Stimulated activated CD8-positive, alpha-beta memory T cell treated with anti-CD3 and anti-CD28 coated beads, Interleukin-15, amount 100 ng/mL, for 4 hours (primary cell): ENCODE results near the gene LEKR1.

Experiments
- DNase-seq, 2 donors: peaks; one replicate each; pipeline ENCODE4 v3.0.0-alpha.2; 2020; ENCODE audit warnings: low read depth in 2 of 2

The LEKR1 gene

DNA sequence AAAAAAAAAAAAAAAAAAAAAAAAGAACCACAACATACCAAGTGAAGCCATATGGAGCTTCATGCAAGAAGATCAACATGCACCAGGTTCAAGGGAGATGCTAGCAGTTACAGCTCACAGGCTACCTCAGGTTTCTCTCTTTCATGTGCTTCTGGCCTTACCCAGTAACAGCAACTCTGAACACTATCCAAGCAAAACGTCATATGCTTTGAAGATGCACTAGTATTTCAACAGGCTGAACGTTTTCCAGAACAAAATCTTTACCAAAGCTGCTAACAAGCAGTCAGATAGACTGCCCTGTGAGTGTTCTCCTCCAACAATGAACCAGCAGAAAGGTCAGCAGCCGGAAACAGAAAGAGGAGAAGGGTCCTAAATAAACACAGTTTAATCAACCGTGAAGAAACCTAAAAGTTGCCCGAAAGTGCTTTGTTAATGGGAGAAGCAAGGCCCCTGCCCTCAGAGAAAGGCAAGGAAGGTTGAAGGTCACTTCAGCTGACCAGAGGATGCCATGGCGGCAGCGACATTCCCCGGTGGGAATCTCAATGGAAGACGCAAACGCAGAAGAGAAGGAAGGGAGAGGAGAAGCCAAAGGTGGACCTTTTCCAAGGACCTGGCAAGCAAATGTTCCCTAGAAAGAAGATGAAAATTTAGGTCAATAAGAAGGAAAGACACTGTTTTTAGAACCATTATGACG is 253.7 kb downstream of the LEKR1 start:
- DNase-seq: no peak

DNA sequence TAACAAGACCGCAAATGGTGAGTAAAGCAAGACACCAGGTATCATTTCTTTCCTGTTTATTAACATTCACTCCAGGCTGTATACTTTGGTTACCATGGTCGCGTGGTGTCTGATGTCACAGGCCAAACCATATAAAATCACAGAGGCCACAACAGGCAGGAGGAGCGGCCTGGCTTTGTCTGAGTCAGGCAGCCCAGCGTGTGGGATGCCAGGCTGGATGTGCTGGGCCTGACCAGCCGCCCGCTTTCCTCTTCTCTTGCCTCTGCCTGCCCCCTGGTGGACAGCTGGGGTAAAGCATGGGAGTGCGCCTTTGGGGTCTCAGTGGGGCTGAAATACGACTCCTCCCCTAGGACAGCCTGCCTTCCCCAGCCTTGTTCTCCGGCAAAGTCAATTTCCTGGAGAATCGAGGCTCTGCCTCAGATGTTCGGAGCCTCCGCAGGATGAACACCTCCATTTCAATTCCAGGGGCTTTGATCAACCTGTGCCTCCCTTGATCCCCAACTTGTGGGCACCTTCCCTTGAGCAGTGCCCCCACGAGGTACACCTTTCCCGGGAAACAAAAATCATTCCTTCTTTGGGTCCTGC is 255.6 kb downstream of the LEKR1 start:
- peak; percentile 60 to 75 for DNase-seq

GRCh38 chr3:157082305-157082982 is 256.3 kb downstream of the LEKR1 start:
- DNase-seq: no peak

DNA sequence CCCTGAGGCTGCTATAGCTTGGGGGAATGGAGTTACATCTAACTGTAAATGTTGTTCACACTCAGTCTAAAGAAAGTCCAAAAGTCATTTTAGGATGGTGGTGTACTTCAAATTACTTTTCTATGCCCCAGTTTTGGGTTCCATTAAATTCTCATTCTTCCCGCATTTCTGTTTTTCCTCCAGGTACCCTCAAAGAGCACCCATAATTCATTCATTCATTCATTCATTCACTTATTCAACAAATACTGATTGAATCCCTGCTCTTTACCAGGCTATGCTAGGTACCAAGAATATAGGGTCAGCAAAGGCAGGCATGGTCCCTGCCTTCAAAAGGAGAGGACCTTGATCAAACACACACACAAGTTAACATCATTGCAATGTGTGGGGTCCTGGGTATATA is 257.7 kb downstream of the LEKR1 start:
- DNase-seq: no peak

- DNase-seq: no peak
These were observed 260.1 kb downstream of the LEKR1 start for GRCh38 chr3:157086060-157086750.

- no peak for DNase-seq
These were observed 260.6 kb downstream of the LEKR1 start for GRCh38 chr3:157086775-157087174.

GRCh38 chr3:157087373-157087772 is 261.2 kb downstream of the LEKR1 start:
- DNase-seq: no peak

DNA sequence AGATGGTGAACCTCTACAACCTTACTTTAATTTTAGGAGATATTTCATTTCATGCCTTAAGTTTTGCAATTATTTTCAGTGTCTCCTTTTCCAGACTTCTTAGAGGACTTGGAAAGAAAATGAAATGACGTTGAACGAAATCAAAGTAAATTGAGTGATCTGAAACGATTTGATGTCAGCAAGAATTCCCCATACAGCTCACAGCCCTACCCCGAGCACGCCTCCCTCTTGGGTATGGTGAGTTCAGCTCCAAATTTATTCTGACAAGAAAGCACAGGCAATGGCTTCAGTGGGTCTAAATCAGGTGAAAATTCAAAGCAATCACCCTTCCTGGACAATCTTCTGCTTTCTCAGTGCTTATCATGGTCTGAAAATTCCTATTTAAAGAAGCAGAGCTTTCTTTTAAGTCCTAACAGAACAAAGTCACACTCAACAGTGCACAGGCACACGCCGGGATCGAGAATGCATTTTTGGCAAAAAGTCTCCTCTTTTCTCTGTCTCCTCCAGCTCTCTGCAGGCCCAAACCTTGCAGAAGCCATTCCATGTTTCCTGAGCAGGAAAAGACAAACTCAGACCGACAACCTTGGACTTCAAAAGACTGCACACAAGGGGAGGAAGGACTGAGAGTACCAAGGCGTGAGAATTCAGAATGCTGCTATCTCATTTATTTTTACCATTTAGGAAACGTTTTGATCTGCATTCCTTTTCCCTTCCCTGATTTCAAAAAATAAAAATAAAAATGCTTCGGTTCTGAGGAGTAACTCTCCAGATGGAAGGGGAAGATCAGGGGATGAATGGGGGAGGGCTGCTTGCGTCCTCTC is 261.8 kb downstream of the LEKR1 start:
- DNase-seq: no peak

GRCh38 chr3:157088601-157089454 is 262.7 kb downstream of the LEKR1 start:
- peak; percentile 89 for DNase-seq

GRCh38 chr3:157089455-157090221 is 263.5 kb downstream of the LEKR1 start:
- no peak for DNase-seq

DNA sequence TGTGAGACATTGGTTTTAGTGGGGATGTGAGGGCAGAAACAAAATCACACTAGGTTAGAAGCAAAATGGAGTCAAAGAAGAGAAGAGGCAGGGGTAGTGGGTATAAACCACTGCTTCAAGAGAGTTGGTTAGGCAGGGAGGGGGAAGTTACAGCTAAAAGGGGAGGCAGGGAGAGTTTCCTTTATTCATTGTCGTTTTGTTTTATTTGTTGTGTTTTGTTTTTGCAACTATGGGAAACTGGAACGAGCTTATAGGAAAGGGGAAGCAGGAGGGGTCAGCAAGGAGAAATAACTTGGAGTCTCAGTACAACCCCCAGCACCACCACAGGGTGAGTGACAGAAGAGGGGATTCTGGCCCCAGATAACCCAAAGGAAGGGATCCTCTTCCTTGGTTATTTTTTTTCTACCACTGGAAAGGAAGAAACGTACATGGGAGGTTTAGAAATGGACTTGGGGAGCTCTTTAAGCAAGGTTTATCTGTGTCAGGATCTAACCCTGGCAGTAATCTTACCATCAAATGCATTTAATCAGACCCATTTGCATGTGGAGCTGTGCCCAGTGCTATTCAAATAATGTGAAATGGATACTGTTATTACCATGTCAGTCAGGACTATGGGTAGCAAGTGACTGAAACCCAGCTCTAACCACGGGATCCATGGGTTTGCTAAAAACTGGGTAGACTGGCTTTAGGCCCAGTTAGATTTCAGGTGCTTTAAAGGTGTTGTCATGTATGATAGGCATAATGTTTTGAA is 265.1 kb downstream of the LEKR1 start:
- DNase-seq: no peak

GRCh38 chr3:157092230-157092629 is 266.1 kb downstream of the LEKR1 start:
- no peak for DNase-seq

DNA sequence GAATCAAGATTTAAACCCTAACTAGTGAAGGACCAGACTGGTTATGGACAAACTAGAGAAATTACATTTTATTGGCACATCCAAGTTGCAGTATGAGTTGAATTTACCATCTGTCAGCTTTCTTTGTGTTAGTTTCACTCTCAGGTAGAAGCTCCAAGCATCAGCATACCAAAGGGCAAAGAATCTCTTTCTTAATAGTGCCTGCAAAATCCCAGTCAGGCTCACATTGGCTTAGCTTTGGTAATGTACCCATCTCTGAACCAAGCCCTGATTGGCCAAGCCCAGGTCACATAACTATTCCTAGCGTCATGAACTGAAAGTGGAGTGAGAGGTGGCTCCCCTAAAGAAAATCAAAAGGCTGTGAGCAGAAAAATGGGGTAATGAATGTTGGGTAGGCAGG is 266.9 kb downstream of the LEKR1 start:
- DNase-seq: no peak

- no peak for DNase-seq
These were observed 268.1 kb downstream of the LEKR1 start for GRCh38 chr3:157094301-157094700.

DNA sequence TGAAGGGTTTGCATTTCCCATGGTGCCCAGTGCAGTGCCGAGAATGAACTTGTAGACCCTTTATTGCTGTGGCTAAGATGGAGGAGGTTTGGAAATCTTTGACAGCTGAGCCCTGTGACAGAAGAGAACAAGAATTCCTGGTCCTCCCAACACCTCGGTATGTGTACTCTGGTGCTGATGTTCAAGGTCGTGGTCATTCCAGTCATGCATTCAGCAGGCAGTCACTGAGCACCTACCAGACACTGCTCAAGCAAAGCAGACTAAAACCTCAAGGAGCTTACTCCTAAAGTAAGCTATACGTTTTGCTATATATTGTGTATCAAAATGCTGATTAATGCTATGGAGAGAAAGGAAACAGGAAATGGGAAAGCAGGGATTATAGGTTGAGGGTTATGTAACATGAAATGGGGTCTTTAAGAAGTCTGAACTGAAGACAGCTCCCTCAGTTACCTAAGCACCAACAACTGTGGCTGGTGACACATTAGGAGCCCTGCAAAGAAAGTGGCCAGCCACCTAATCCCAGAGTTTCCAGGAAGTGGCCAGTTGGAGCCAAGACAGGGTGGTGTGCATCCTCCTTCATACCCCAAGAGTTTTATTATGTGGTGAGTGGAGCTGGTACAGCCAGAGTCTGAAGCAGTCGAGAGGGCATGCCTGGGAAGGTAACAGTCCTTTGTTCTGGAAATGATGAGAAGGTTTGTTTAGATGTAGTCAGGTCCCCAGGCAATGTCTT is 268.8 kb downstream of the LEKR1 start:
- DNase-seq: no peak
